ENCODE measurements around the gene POGK. TPM values are rescaled to one million over a fixed set of nuclear protein-coding genes. Genes with fewer than 3 reads are reported as not detected.

Gene POGK
- total and polyA plus RNA-seq, 9 of the 15 experiments (the other 6 are each of a cell fraction or from before 2014, with no cell fraction given), result 6.1 to 44.5 (median 24.3) TPM

- TF ChIP-seq ZBTB5 (IDR thresholded peaks at IDR 0.05), result no peak
- TF ChIP-seq ZBTB33 (CRISPR knock-in tag; IDR thresholded peaks at IDR 0.05), result peak; percentile 31; the same call in 1 of the 2 replicates
- TF ChIP-seq, protein P1, sequence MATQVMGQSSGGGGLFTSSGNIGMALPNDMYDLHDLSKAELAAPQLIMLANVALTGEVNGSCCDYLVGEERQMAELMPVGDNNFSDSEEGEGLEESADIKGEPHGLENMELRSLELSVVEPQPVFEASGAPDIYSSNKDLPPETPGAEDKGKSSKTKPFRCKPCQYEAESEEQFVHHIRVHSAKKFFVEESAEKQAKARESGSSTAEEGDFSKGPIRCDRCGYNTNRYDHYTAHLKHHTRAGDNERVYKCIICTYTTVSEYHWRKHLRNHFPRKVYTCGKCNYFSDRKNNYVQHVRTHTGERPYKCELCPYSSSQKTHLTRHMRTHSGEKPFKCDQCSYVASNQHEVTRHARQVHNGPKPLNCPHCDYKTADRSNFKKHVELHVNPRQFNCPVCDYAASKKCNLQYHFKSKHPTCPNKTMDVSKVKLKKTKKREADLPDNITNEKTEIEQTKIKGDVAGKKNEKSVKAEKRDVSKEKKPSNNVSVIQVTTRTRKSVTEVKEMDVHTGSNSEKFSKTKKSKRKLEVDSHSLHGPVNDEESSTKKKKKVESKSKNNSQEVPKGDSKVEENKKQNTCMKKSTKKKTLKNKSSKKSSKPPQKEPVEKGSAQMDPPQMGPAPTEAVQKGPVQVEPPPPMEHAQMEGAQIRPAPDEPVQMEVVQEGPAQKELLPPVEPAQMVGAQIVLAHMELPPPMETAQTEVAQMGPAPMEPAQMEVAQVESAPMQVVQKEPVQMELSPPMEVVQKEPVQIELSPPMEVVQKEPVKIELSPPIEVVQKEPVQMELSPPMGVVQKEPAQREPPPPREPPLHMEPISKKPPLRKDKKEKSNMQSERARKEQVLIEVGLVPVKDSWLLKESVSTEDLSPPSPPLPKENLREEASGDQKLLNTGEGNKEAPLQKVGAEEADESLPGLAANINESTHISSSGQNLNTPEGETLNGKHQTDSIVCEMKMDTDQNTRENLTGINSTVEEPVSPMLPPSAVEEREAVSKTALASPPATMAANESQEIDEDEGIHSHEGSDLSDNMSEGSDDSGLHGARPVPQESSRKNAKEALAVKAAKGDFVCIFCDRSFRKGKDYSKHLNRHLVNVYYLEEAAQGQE (IDR thresholded peaks at IDR 0.05; ENCODE audit: borderline replicate concordance), result peak; percentile 45
- TF ChIP-seq, protein P1 (CRISPR knock-in tag; IDR thresholded peaks at IDR 0.05; ENCODE audit: low read depth), result no peak
- TF ChIP-seq HNRNPL (IDR thresholded peaks at IDR 0.05; ENCODE audit: low read depth, low read length), result no peak
- TF ChIP-seq BACH1 (tag; IDR thresholded peaks at IDR 0.05), result no peak
- peak; percentile 57 to 68 for TF ChIP-seq RAD21 (CRISPR knock-in tag; conservative IDR thresholded peaks at IDR 0.05 in 1 of 2, IDR thresholded peaks at IDR 0.05 in 1 of 2)
- no peak for TF ChIP-seq NEUROD1 (IDR thresholded peaks at IDR 0.05; ENCODE audit: borderline replicate concordance, low read depth, low read length, partially characterized antibody)
Observed at GRCh38 chr1:166884040-166884642, 44.9 kb downstream of the POGK start (continued).
